Calu3 (cell line): ENCODE data around the gene ABR. TPM values are rescaled to one million over a fixed set of nuclear protein-coding genes. Genes with fewer than 3 reads are reported as not detected.

Experiments used
- BruUV-seq: library from RNA; stranded (reverse); fragments of 400-500 nt; replicated peaks from 2 replicates; lab custom pipeline; 2021; lab: Mats Ljungman, UMichigan
- CTCF ChIA-PET: fragments of 300-600 bp; sonication (Branson Sonifier 250); formaldehyde crosslinking; loops from one replicate; lab custom pipeline; 2022; ENCODE audit warnings: antibody characterized with exemption; lab: Charles Lee
- DNase-seq: peaks from one replicate; pipeline ENCODE4 v3.0.0; 2022
- H3K27ac Mint-ChIP-seq: one replicate; pipeline ENCODE4 v1.8.0; 2022; ENCODE audit warnings: mixed read lengths; ENCODE audit not compliant: unreplicated experiment
- H3K27me3 Mint-ChIP-seq: one replicate; pipeline ENCODE4 v1.8.0; 2022; ENCODE audit warnings: mixed read lengths; ENCODE audit not compliant: unreplicated experiment
- H3K36me3 Mint-ChIP-seq: one replicate; pipeline ENCODE4 v1.8.0; 2022; ENCODE audit warnings: mild to moderate bottlenecking, moderate library complexity, mixed read lengths; ENCODE audit not compliant: insufficient read depth, unreplicated experiment
- H3K4me1 Mint-ChIP-seq: one replicate; pipeline ENCODE4 v1.8.0; 2022; ENCODE audit warnings: mild to moderate bottlenecking, low read depth, mixed read lengths; ENCODE audit not compliant: unreplicated experiment
- H3K4me3 Mint-ChIP-seq: one replicate; pipeline ENCODE4 v1.8.0; 2022; ENCODE audit warnings: mild to moderate bottlenecking, low read depth, moderate library complexity, mixed read lengths; ENCODE audit not compliant: unreplicated experiment
- H3K9me3 Mint-ChIP-seq: one replicate; pipeline ENCODE4 v1.8.0; 2022; ENCODE audit warnings: low read depth, mixed read lengths; ENCODE audit not compliant: unreplicated experiment
- CTCF ChIP-seq: fragments of 200-600 bp; IDR thresholded peaks from one replicate; pipeline ENCODE4 v1.8.0; 2022; ENCODE audit warnings: antibody characterized with exemption; ENCODE audit not compliant: unreplicated experiment
- intact Hi-C: fragments of 100-400 bp; cut with micrococcal nuclease; formaldehyde crosslinking; loops from one replicate; pipeline ENCODE4 v1.10.0; 2022; ENCODE audit not compliant: unreplicated experiment
- total RNA-seq: library from RNA; stranded (reverse); gene quantifications from 2 replicates; pipeline ENCODE4 v1.2.3, GENCODE V29; 2022

ABR gene
- total RNA-seq, 1 experiment from 2014 or later, result 92.7 TPM

DNA sequence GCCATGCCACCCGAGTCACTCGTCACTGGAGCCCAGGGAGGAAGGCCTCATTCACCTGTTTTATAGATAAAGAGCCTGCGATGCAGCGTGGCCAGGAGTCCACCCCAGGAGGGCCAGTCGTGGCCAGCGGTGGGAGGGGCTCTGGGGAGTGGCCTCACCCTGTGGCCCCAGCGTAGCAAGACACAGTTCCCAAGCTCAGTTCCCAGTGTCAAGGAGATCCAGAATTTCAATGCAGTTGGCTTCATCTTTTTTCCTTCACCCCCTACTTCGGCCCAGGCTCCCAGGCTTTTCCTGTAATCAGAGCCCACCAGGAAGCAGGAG is 84.0 kb downstream of the ABR start:
- Mint-ChIP-seq H3K36me3 (peaks cover 31% of the 10 kb centered on the region), H3K4me1 (no peaks in the 10 kb centered on the region), H3K27ac (no peak overlapping the region), H3K9me3 (no peaks in the 10 kb centered on the region), H3K27me3 (no peaks in the 10 kb centered on the region), H3K4me3 (no peak overlapping the region)
- CTCF ChIA-PET, result no interaction called here
- intact Hi-C loops, result no loop called here
- no peak for DNase-seq
- TF ChIP-seq CTCF, result no peak
- BruUV-seq, result no TSS peak

DNA sequence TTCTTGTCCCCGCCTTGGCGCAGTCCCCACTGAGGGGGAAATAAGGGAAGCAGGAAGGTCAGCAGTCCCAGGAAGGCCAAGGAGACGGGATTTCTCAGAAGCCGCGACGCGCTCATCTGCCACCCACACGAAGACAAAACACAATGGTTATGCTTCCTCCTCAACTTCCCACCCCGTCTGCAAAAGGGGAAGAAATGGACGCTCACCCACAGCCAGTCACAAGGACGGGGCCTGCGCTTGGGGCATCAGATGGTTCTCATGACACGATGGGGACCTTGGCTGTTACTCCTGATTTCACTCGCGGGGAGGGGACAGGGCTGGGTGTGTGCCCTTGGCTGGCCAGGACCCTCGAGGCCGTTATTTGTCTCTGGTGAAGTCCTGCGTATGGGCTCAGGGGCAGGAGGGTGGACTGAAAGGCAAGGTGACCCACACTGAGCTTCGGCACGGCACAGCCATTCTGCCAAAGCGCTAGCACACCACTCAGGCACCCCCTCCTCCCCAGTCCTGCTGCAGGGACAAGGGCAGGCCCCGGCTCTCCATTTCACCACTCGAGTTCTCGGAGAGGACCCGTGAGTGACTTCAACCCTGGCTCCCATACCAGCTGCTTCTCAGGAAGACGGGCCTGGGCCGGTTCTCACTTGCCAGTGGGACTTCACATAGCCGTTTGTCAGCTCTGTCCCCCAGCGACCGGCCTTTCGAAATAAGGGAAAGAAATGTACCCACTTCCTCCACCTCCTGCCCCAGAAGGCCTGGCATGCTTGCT is 84.5 kb downstream of the ABR start:
- peaks cover 31% of the 10 kb centered on the region for H3K36me3 Mint-ChIP-seq
- no peak overlapping the region for H3K4me3 Mint-ChIP-seq
- no peak for DNase-seq
- intact Hi-C loops, result no loop called here
- BruUV-seq, result no TSS peak
- no peak for TF ChIP-seq CTCF
- CTCF ChIA-PET, result no interaction called here
- no peak overlapping the region for H3K27ac Mint-ChIP-seq
- no peaks in the 10 kb centered on the region for H3K9me3 Mint-ChIP-seq
- no peaks in the 10 kb centered on the region for H3K4me1 Mint-ChIP-seq
- no peaks in the 10 kb centered on the region for H3K27me3 Mint-ChIP-seq

- Mint-ChIP-seq H3K4me3 (no peak overlapping the region), H3K27ac (no peak overlapping the region), H3K4me1 (no peaks in the 10 kb centered on the region), H3K36me3 (peaks cover 34% of the 10 kb centered on the region), H3K9me3 (no peaks in the 10 kb centered on the region), H3K27me3 (no peaks in the 10 kb centered on the region)
- no peak for TF ChIP-seq CTCF
- intact Hi-C loops, result no loop called here
- BruUV-seq, result no TSS peak
- CTCF ChIA-PET, result no interaction called here
- no peak for DNase-seq
These were observed 85.2 kb downstream of the ABR start for GRCh38 chr17:1094591-1094990.

- H3K36me3 Mint-ChIP-seq, result peaks cover 23% of the 10 kb centered on the region
- no peak overlapping the region for H3K4me3 Mint-ChIP-seq
- intact Hi-C loops, result no loop called here
- H3K9me3 Mint-ChIP-seq, result no peaks in the 10 kb centered on the region
- TF ChIP-seq CTCF, result no peak
- no peak for DNase-seq
- H3K4me1 Mint-ChIP-seq, result no peaks in the 10 kb centered on the region
- H3K27me3 Mint-ChIP-seq, result no peaks in the 10 kb centered on the region
- CTCF ChIA-PET, result interaction anchor here (0.7 kb wide), 1 partner anchor 38 kb away, joined by 3 read pairs; no protein-coding TSS in a partner anchor
- BruUV-seq, result no TSS peak
- H3K27ac Mint-ChIP-seq, result no peak overlapping the region
These were observed 87.9 kb downstream of the ABR start for GRCh38 chr17:1091900-1092299.
